Tibial nerve (tissue), 4 donors: ENCODE results near the gene PKNOX1. TPM values are rescaled to one million over a fixed set of nuclear protein-coding genes. Genes with fewer than 3 reads are reported as not detected.

Experiments used
- small RNA-seq: library from RNA; depleted of rRNA; stranded (forward); fragments of <200 nt; gene quantifications from one replicate; pipeline ENCODE3, GENCODE V24; 2016
- total RNA-seq, 4 donors: library from RNA; depleted of rRNA; stranded (reverse); fragments of >200 nt; gene quantifications; one replicate each; pipeline ENCODE4 v1.1.0, GENCODE V29; 2016

PKNOX1 gene
- total RNA-seq, 4 donors from 2014 or later: 9.0 to 23.7 (median 12.3) TPM

Small RNAs within 50 kb of the gene (small RNA-seq; reads per million reads assigned to genes)
- not detected for gene MIR5692B

Other genes starting within 250 kb of the PKNOX1 start
- 10 to 100 TPM; 13.0 to 30.6 (median 17.4) TPM for gene WDR4, start 95.0 kb upstream of the PKNOX1 start, total RNA-seq
- 10 to 100 TPM; 52.1 to 75.2 (median 61.4) TPM for gene NDUFV3, start 81.3 kb upstream of the PKNOX1 start, total RNA-seq
- gene ERVH48-1, start 48.9 kb upstream of the PKNOX1 start, total RNA-seq: not detected
- 100 to 1,000 TPM in 3 of 4 donors, 10 to 100 TPM in 1; 88.1 to 271 (median 185) TPM for gene CBS, start 101.3 kb downstream of the PKNOX1 start, total RNA-seq
- gene U2AF1, start 133.0 kb downstream of the PKNOX1 start, total RNA-seq: 10 to 100 TPM; 18.6 to 51.1 (median 37.9) TPM
- gene CRYAA, start 194.4 kb downstream of the PKNOX1 start, total RNA-seq: not detected